Stomach (tissue), 9 donors: ENCODE measurements around the gene THTPA. TPM values are rescaled to one million over a fixed set of nuclear protein-coding genes. Genes with fewer than 3 reads are reported as not detected.

Source experiments
- DNase-seq, 2 donors: peaks; one replicate each; pipeline versions ENCODE4 v3.0.0 to v3.0.0-alpha.2; 2013 to 2019
- H3K27ac ChIP-seq, 5 donors: fragments of 200-600 bp in 4 of 5; sonication (generic) in 4 of 5; one replicate each; pipeline ENCODE4 v1.5.1; 2013 to 2019; ENCODE audit warnings: mild to moderate bottlenecking in 1 of 5, moderate library complexity in 1 of 5
- H3K27me3 ChIP-seq, 3 donors: fragments of 200-600 bp; sonication (generic); one replicate each; pipeline ENCODE4 v1.5.1; 2017 to 2019; ENCODE audit warnings: mixed run types in 1 of 3
- H3K36me3 ChIP-seq, 4 donors: fragments of 200-600 bp; sonication (generic); 1 replicate in 3 of 4; 2 replicates in 1 of 4; pipeline ENCODE4 v1.5.1; 2016 to 2019
- H3K4me1 ChIP-seq, 4 donors: fragments of 200-600 bp; sonication (generic); one replicate each; pipeline ENCODE4 v1.5.1; 2016 to 2019
- H3K4me3 ChIP-seq, 4 donors: fragments of 200-600 bp; sonication (generic) in 3 of 4; one replicate each; pipeline ENCODE4 v1.5.1; 2016 to 2019; ENCODE audit warnings: mild to moderate bottlenecking in 1 of 4
- H3K9me3 ChIP-seq, 4 donors: fragments of 200-600 bp; sonication (generic); one replicate each; pipeline ENCODE4 v1.5.1; 2016 to 2019
- CTCF ChIP-seq, 7 experiments: fragments of 450-650 bp in 4 of 7; fragments of 200-600 bp in 3 of 7; sonication (generic) in 3 of 7; IDR thresholded peaks; one replicate each; pipeline ENCODE4 v1.5.1; 2016 to 2019; ENCODE audit warnings: antibody characterized with exemption in 7 of 7, control low read depth in 2 of 7, mild to moderate bottlenecking in 1 of 7
- EP300 ChIP-seq: sonication (generic); formaldehyde crosslinking; IDR thresholded peaks from one replicate; pipeline ENCODE4 v1.6.1; 2017; ENCODE audit warnings: antibody characterized with exemption
- POLR2A ChIP-seq, 4 donors: fragments of 450-650 bp; IDR thresholded peaks; one replicate each; pipeline ENCODE4 v1.6.1; 2016; ENCODE audit warnings: antibody characterized with exemption in 4 of 4, control low read depth in 2 of 4, mild to moderate bottlenecking in 1 of 4, moderate library complexity in 1 of 4
- POLR2AphosphoS5 ChIP-seq, 3 donors: sonication (generic); formaldehyde crosslinking; IDR thresholded peaks; one replicate each; pipeline ENCODE4 v1.6.1; 2016; ENCODE audit warnings: antibody characterized with exemption in 3 of 3
- WGBS, 5 donors: extraction: QIAGEN DNeasy Blood & Tissue Kit in 3 of 5; methylation state at CpG; one replicate each; pipeline versions ENCODE4 v1.1.5 to v1.1.7; 2013 to 2018; 5-methylcytosine and 5-hydroxymethylcytosine counted together
- intact Hi-C: fragments of 100-400 bp; cut with DNase I; formaldehyde crosslinking; loops from one replicate; pipeline ENCODE4 v1.15.1; 2023; ENCODE audit warnings: low total_unique reads
- polyA plus RNA-seq, 3 donors: library from polyadenylated mRNA; stranded (reverse); fragments of 200-250 nt; gene quantifications; one replicate each; pipeline ENCODE4 v1.2.3, GENCODE V29; 2013
- total RNA-seq, 5 donors: library from RNA; depleted of rRNA; stranded (reverse); fragments of >200 nt; gene quantifications; one replicate each; pipeline versions ENCODE4 v1.1.0 to v1.2.3, GENCODE V29; 2014 to 2016
- donor health status: healthy with polysubstance abuse.
- donor health status: Bipolar disorder and iron deficiency.
- donor health status: healthy.

THTPA gene
- total and polyA plus RNA-seq, 8 donors: 8.5 to 170 (median 16.3) TPM

- H3K27me3 ChIP-seq: no peaks in the 10 kb centered on the region
- no peak overlapping the region for H3K27ac ChIP-seq
- peaks cover 0 to 11% (median 5%) of the 10 kb centered on the region in 4 donors for H3K36me3 ChIP-seq
- no peaks in the 10 kb centered on the region for H3K9me3 ChIP-seq
- TF ChIP-seq EP300 (no peak), POLR2AphosphoS5 (IDR thresholded peaks at IDR 0.05) (no peak), CTCF (IDR thresholded peaks at IDR 0.05) (no peak), POLR2A (IDR thresholded peaks at IDR 0.05) (no peak)
- H3K4me1 ChIP-seq: no peaks in the 10 kb centered on the region
- 85 to 89% (median 88%) methylated on average over 14 of the region's 14 CpGs for WGBS, 5 donors
- H3K4me3 ChIP-seq: no peak overlapping the region
- no peak for DNase-seq
- intact Hi-C loops: no loop called here
Measured at GRCh38 chr14:23520899-23521533, 35.1 kb upstream of the THTPA start.

- peaks cover 0 to 18% (median 7%) of the 10 kb centered on the region in 4 donors for H3K36me3 ChIP-seq
- no peaks in the 10 kb centered on the region for H3K27me3 ChIP-seq
- H3K9me3 ChIP-seq: no peaks in the 10 kb centered on the region
- no peaks in the 10 kb centered on the region for H3K4me1 ChIP-seq
- WGBS, 5 donors: 74 to 86% (median 82%) methylated on average over 15 to 20 of the region's 20 CpGs
- H3K27ac ChIP-seq: no peak overlapping the region
- no peak for TF ChIP-seq POLR2A (IDR thresholded peaks at IDR 0.05)
- no peak for TF ChIP-seq CTCF (IDR thresholded peaks at IDR 0.05)
- intact Hi-C loops: no loop called here
- no peak for DNase-seq
- H3K4me3 ChIP-seq: no peak overlapping the region
Measured at GRCh38 chr14:23521785-23522640, 34.1 kb upstream of the THTPA start.

DNA sequence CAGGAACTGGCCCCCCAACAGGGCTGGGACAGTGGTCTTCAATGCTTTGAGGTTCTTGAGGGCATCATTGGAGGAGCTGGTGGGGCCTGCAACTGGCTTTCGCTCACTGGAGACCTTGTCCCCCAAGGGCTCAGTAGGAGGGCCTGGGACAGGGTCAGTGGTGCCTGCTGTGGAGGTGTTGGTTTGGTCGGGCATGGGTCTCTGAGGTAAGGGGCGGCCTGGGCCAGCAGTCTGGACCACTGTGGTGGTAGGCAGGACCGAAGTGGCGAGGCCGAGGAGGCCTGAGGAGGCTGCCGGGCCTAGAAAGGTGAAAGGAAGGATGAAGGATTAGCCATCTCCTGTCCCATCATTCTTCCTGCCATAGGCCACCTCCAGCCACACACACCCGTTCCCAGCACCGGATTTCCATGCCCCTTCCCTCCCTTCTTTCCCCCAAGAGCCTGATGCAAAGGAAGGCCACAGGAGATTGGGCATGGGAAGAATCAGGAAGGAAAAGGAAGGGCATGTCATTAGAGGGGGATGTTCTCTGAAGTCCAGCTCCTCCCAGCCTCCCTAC is 33.4 kb upstream of the THTPA start:
- H3K4me1 ChIP-seq: no peaks in the 10 kb centered on the region
- DNase-seq: no peak
- 83 to 92% (median 86%) methylated on average over 8 to 9 of the region's 9 CpGs for WGBS, 5 donors

More for the DNA sequence above, 33.4 kb upstream of the THTPA start:
- H3K36me3 ChIP-seq: peaks cover 0 to 21% (median 7%) of the 10 kb centered on the region in 4 donors
- H3K4me3 ChIP-seq: no peak overlapping the region
- no peak overlapping the region for H3K27ac ChIP-seq
- TF ChIP-seq CTCF (IDR thresholded peaks at IDR 0.05) (no peak), POLR2A (IDR thresholded peaks at IDR 0.05) (no peak), EP300 (no peak), POLR2AphosphoS5 (IDR thresholded peaks at IDR 0.05) (no peak)
- no peaks in the 10 kb centered on the region for H3K27me3 ChIP-seq
- H3K9me3 ChIP-seq: no peaks in the 10 kb centered on the region
- intact Hi-C loops: no loop called here
